ENCODE results near the gene SCARF2.

DNA sequence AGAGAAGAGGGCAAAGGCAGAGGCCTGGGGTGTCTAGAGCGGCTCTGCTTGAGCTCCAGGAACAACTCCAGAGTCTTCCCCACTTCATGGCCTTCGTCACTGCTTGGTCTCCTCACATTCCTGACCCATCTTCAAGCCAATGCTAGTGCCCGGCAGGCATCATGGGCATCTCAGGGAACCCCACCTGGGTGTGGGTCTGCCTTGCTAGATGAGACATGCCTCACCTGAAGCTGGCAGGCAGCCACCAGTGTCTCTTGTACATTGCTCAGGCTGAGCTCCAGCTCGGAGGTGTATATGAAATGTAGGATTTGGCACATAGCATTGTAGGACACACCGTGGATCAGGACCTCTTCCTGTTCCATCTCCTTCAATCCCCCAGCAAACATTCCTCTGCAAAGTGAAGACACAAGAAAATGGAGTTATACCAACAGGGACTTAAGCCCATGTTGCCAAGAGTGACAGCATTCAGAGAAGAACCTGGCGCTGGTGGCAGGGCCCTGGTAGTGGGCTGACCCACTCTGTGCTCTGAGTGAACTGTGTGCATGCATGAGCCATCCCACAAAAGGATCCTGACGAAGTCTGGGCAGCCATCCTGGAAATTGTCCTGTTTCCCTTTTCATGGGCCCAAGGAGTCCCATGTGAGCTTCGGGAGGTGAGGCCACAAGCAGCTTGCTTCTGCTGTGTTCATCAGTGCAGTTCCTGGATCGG is 33.7 kb upstream of the SCARF2 start:
- TF ChIP-seq POLR2A (IDR thresholded peaks at IDR 0.05) = no peak
- TF ChIP-seq, protein P1, sequence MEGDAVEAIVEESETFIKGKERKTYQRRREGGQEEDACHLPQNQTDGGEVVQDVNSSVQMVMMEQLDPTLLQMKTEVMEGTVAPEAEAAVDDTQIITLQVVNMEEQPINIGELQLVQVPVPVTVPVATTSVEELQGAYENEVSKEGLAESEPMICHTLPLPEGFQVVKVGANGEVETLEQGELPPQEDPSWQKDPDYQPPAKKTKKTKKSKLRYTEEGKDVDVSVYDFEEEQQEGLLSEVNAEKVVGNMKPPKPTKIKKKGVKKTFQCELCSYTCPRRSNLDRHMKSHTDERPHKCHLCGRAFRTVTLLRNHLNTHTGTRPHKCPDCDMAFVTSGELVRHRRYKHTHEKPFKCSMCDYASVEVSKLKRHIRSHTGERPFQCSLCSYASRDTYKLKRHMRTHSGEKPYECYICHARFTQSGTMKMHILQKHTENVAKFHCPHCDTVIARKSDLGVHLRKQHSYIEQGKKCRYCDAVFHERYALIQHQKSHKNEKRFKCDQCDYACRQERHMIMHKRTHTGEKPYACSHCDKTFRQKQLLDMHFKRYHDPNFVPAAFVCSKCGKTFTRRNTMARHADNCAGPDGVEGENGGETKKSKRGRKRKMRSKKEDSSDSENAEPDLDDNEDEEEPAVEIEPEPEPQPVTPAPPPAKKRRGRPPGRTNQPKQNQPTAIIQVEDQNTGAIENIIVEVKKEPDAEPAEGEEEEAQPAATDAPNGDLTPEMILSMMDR (IDR thresholded peaks at IDR 0.05) = no peak
- no peak for TF ChIP-seq POLR2AphosphoS5 (IDR thresholded peaks at IDR 0.05)

Measured in prostate gland (tissue), 2 donors.